ENCODE measurements around the gene VANGL2.

The VANGL2 gene

DNA sequence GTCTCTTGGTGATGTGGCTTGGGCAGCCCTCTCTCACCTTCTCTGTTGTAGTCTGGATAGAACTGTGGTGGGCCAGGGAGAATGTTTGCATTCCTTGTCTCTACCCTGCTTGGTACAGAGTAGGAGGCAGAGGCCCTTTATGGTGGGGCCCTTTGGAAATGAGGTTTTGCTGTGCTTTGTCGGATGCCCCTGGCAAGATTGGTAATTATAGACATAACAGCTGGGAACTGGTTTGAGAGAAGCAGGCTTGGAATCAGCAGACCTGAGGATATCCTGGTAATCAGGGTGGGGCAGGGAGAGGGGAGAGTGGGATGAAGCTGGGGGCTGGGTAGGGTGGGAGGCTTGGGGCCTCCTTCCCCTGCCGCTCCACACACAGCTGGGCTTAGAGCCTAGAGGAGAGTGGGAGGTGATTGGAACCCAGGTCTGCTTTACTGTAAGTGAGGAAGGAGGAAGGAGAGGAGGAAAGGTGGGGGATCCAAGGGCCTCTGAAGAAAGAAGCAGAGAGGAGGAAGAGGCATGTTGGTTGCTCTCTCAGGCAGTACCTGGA lies 5.0 kb downstream of the VANGL2 start:
- no peak for DNase-seq (ENCODE audit: low read depth, low spot score)

GRCh38 chr1:160406131-160406968 lies 6.0 kb downstream of the VANGL2 start:
- DNase-seq (ENCODE audit: low read depth, low spot score), result no peak

DNA sequence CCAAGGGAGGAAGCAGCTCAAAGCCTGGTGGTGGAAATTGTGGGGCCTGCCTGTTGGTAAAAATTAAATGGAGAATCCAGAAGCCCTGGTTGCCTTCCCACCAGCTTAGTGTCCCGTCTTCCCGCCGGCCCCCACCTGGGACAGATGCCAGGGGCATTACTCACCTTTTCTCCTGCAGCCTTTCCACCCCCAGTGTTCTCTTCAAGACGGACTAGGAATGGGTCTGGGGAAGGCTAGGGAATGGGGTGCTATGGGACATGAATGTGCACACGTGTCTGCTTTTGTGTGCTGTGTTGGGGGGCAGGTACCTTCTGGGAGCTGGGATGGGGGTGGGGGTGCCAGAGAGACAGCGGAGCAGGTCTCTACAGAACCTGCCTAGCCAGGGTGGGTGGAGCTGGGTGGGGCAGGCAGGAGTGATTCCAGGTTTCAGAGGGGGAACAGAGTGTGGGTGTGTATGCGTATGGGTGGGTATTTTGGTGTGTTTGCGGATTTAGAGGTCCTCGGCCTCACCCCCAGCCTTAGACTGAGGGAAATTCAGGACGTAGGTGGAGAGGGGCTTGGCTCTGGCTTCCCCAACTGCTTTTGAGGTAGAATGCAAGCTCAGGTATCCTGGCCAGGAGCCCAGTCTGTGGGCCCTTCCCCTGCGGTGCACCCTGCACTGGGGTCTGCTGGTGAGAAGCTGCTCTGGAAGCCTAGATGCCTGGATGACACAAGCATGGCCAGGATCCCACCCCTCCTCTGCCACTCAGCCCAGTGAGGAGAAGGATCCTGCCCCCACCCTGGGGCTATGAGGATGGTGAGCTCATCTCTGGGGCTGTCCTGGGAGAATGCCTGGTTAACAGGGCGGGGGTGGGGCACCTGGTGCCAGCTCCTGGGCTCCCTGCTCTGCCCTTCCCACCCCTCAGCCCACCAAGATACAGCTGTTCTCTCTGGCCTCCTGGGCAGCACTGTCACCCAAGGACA lies 7.8 kb downstream of the VANGL2 start:
- DNase-seq (ENCODE audit: low read depth, low spot score), result peak; percentile 79

DNA sequence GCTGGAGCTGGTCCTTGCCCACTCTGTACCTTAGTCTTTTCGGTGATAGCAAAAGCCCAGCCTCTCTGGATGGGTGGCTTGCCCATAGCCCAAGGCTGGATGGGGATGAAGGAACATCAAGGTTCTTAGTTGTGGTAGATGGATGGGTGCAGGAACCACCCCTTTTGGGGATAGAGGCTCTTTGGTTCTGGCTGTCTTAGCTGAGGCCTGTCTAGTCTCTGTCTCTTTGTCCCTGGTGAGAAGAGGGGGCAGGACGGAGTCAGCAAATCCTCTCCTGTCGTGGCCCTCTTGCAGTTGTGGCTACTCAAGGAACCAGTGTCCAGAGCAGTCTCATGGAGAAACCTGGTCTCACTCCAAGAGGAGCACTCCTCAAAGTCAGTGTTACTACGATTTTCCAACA lies 8.5 kb downstream of the VANGL2 start:
- no peak for DNase-seq (ENCODE audit: low read depth, low spot score)

GRCh38 chr1:160409486-160409885 lies 9.1 kb downstream of the VANGL2 start:
- DNase-seq (ENCODE audit: low read depth, low spot score), result no peak

GRCh38 chr1:160410406-160411005 lies 10.1 kb downstream of the VANGL2 start:
- DNase-seq (ENCODE audit: low read depth, low spot score), result peak; percentile 74

DNA sequence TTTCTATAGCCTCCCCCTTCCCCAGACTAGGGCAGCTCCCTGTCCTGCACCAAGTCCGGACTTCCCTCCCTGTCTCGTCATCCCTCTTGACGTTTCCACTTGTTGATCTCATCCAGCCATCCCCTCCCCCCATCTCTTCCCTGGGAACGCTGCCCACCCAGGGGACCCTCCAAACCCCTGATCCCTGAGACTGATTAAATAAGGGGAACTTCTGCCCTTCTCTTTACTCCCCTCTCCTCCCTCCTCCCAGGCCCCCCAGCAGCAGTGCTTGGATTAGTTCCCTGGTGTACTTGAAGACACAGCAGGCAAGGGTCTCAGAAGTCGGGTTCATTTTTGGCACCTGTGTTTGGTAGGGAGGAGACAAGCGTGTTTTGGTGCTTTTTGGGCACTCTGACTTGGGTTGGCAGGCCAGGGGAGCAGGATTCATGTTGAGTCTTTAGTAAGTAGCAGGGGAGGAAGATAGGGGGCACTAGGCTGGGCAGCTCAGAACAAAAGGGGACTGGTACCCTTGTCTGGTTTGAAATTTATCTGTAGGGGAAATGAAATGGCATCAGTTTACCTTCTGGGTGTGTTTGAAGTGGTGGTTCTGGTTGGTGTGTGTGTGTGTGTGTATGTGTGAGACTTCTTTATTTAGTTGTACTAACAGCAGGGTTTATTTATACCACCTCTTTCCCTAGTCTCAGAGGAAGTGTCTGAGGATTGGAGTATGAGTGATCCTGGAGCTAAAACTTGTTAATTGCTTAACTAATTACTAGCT lies 11.1 kb downstream of the VANGL2 start:
- DNase-seq (ENCODE audit: low read depth, low spot score), result no peak

DNA sequence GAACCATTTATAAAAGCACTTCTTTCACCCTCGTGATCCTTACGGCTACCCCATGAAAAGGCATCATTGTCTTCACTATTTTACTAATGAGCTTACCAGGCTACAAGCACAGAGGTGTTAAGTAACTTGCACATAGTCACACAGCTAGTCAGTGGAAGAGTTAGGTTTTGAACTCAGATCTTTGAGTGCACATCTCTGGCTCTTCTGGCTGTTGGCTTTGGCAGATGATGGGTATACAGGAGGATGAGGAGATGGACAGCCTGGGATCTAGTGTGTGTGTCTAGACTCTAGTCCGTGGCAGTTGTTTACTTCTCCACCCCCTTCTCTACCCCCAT lies 11.6 kb downstream of the VANGL2 start:
- DNase-seq (ENCODE audit: low read depth, low spot score), result no peak

DNA sequence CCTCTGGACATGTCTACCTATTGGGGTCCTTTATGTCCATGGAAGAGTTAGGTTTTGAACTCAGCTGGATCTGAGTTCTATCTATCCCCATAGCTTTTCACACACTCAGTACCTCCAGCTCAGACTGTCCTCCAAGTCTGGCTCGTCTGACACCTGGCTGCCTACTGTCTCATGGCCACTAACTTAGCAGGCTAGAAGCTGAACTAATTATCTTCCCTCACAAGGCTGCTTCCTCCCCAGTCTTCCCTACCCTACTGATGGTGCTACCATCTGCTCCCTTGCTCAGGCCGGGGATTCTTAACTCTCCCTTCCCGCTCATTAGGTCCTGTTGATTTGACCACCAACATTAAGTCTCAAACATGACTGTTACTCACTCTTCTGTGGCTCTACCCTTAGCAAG lies 13.4 kb downstream of the VANGL2 start:
- no peak for DNase-seq (ENCODE audit: low read depth, low spot score)

DNA sequence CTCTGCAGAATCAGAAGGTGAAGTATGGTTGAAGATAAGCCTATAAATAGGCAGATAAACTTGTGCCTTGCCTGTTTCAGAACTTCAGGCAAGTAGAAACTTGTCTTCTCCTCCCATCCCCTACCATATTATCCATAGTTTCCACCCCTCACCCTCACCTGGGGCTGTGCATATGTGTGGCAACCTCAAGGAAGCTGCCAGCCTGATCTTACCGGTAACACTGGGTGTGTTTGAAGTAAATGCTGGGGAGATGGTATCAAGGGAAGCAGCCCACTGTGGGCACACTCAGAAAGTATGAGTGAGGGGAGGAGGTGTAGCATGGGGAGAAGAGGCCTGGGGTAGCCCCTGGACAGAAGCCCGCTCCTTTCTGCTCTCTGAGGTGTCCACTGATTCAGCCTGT lies 14.5 kb downstream of the VANGL2 start:
- no peak for DNase-seq (ENCODE audit: low read depth, low spot score)

- no peak for DNase-seq (ENCODE audit: low read depth, low spot score)
Observed at GRCh38 chr1:160415696-160416290, 15.4 kb downstream of the VANGL2 start.

- peak; percentile 81 for DNase-seq (ENCODE audit: low read depth, low spot score)
Observed at GRCh38 chr1:160416369-160416768, 16.0 kb downstream of the VANGL2 start.

DNA sequence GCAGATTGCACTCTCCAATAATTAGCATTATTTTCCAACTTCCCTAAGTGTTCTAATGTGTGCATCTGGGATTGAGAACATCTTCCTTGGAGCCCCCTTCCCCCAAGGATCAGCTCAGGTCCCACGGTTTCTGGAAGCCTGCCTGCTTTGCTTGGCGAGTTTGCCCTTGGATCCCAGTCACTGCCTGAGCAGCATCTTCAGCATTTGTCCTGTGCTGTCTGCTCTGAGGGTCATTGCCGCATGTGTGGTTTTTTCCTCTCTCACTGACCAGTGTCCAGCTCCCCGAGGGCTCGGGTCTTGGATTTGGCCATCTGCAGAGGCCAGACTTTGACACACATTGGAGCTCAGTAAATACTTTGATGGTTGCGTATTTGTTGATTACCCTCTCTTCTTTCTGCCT lies 18.1 kb downstream of the VANGL2 start:
- DNase-seq (ENCODE audit: low read depth, low spot score), result no peak

GRCh38 chr1:160419150-160419837 lies 18.9 kb downstream of the VANGL2 start:
- DNase-seq (ENCODE audit: low read depth, low spot score), result no peak

- no peak for DNase-seq (ENCODE audit: low read depth, low spot score)
Observed at GRCh38 chr1:160419838-160420169, 19.4 kb downstream of the VANGL2 start.

GRCh38 chr1:160420881-160421842 lies 20.8 kb downstream of the VANGL2 start:
- DNase-seq (ENCODE audit: low read depth, low spot score), result no peak

- no peak for DNase-seq (ENCODE audit: low read depth, low spot score)
Observed at GRCh38 chr1:160421881-160422280, 21.5 kb downstream of the VANGL2 start.

DNA sequence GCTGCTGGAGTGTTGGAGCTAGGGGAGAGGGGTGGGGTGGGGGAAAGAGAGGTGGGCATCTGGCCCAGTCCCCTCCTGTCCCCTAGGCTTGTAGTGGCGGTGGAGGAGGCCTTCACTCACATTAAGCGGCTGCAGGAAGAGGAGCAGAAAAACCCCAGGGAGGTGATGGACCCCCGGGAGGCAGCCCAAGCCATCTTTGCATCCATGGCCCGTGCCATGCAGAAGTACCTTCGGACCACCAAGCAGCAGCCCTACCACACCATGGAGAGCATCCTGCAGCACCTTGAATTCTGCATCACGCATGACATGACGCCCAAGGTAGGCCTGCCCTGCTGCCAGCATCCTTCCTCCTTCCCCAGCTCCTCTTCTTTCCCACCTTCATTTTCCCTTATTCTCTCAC lies 23.6 kb downstream of the VANGL2 start:
- no peak for DNase-seq (ENCODE audit: low read depth, low spot score)

- no peak for DNase-seq (ENCODE audit: low read depth, low spot score)
Observed at GRCh38 chr1:160425847-160426246, 25.5 kb downstream of the VANGL2 start.
